ENCODE results near the gene NFYA. TPM values are rescaled to one million over a fixed set of nuclear protein-coding genes. Genes with fewer than 3 reads are reported as not detected.
"Not testable (repeated sequence)": the region's sequence is repeated elsewhere in the genome, so short reads cannot be mapped to it uniquely, and the experiment has no call there.

NFYA gene
- total RNA-seq, 1 donor from 2014 or later = 12.6 TPM

- DNase-seq (ENCODE audit: low read depth in 2 of 2) = not testable (repeated sequence)
These were observed 42.3 kb downstream of the NFYA start for GRCh38 chr6:41115027-41115426.

- DNase-seq (ENCODE audit: low read depth in 2 of 2) = no peak
These were observed 46.7 kb downstream of the NFYA start for GRCh38 chr6:41119508-41119907.

- no peak for DNase-seq (ENCODE audit: low read depth in 2 of 2)
These were observed 47.3 kb downstream of the NFYA start for GRCh38 chr6:41120058-41120457.

- DNase-seq (ENCODE audit: low read depth in 2 of 2) = no peak
These were observed 49.6 kb downstream of the NFYA start for GRCh38 chr6:41122373-41122772.

GRCh38 chr6:41122918-41123317 is 50.1 kb downstream of the NFYA start:
- DNase-seq (ENCODE audit: low read depth in 2 of 2) = no peak

- no peak for DNase-seq (ENCODE audit: low read depth in 2 of 2)
These were observed 52.5 kb downstream of the NFYA start for GRCh38 chr6:41125282-41125681.

- DNase-seq (ENCODE audit: low read depth in 2 of 2) = no peak
These were observed 59.5 kb downstream of the NFYA start for GRCh38 chr6:41132254-41132653.

GRCh38 chr6:41135062-41135832 is 62.5 kb downstream of the NFYA start:
- DNase-seq (ENCODE audit: low read depth in 2 of 2) = no peak

- DNase-seq (ENCODE audit: low read depth in 2 of 2) = no peak
These were observed 64.1 kb downstream of the NFYA start for GRCh38 chr6:41136911-41137310.

- DNase-seq (ENCODE audit: low read depth in 2 of 2) = no peak
These were observed 75.1 kb downstream of the NFYA start for GRCh38 chr6:41147917-41148316.

Other genes starting within 250 kb of the NFYA start
- under 0.01 and 0.13 TPM in 2 replicates for gene UNC5CL, start 33.8 kb upstream of the NFYA start, total RNA-seq
- not detected in 2 replicates for gene TSPO2, start 30.5 kb upstream of the NFYA start, total RNA-seq
- not detected in 2 replicates for gene APOBEC2, start 19.8 kb upstream of the NFYA start, total RNA-seq
- gene OARD1, start 618 bp upstream of the NFYA start, total RNA-seq = 6.7 and 7.6 TPM in 2 replicates
- gene TREML1, start 81.4 kb downstream of the NFYA start, total RNA-seq = not detected in 2 replicates
- gene TREM2, start 90.1 kb downstream of the NFYA start, total RNA-seq = not detected in 2 replicates
- gene TREML2, start 128.2 kb downstream of the NFYA start, total RNA-seq = not detected in 2 replicates
- gene TREML4, start 155.4 kb downstream of the NFYA start, total RNA-seq = not detected in 2 replicates
- 0.13 TPM in 1 of 2 replicates, not detected in the other for gene TREM1, start 213.7 kb downstream of the NFYA start, total RNA-seq